SU-DHL-6 (cell line): ENCODE measurements around the gene ANO2.

Experiments used
- H2AFZ ChIP-seq: fragments of 200-600 bp; sonication (generic); 2 replicates; pipeline ENCODE4 v1.6.1; 2014; ENCODE audit warnings: low read depth, mild to moderate bottlenecking, moderate library complexity, mixed read lengths, antibody characterized with exemption, low read length; ENCODE audit not compliant: severe bottlenecking
- H3F3A ChIP-seq: fragments of 200-600 bp; shearing (Covaris generic); 2 replicates; pipeline ENCODE4 v1.6.0; 2016; ENCODE audit warnings: antibody characterized with exemption, mild to moderate bottlenecking; ENCODE audit not compliant: insufficient read depth
- H3K27ac ChIP-seq: fragments of 200-600 bp; sonication (generic); 2 replicates; pipeline ENCODE4 v1.5.1; 2016; ENCODE audit warnings: low read depth, mild to moderate bottlenecking, low read length, moderate library complexity, mixed read lengths
- H3K27me3 ChIP-seq: fragments of 200-600 bp; sonication (generic), shearing (Covaris generic); 2 replicates; pipeline ENCODE4 v1.6.0; 2014; ENCODE audit warnings: mild to moderate bottlenecking, low read length
- H3K36me3 ChIP-seq: fragments of 200-600 bp; sonication (generic); 2 replicates; pipeline ENCODE4 v1.6.1; 2014; ENCODE audit warnings: mild to moderate bottlenecking, low read length, mixed read lengths
- H3K4me2 ChIP-seq: fragments of 300-600, 200-600 bp; shearing (Covaris generic), sonication (generic); 2 replicates; pipeline ENCODE4 v1.6.0; 2014; ENCODE audit warnings: low read length, low read depth, mild to moderate bottlenecking; ENCODE audit not compliant: poor library complexity, severe bottlenecking
- H3K4me3 ChIP-seq: fragments of 200-600 bp; sonication (generic); 2 replicates; pipeline ENCODE4 v1.5.1; 2014; ENCODE audit warnings: antibody characterized with exemption, low read length, mild to moderate bottlenecking, mixed read lengths; ENCODE audit not compliant: insufficient read depth, poor library complexity, severe bottlenecking
- H3K79me2 ChIP-seq: fragments of 200-600 bp; sonication (generic); 2 replicates; pipeline ENCODE4 v1.6.1; 2014; ENCODE audit warnings: mild to moderate bottlenecking, low read length, moderate library complexity; ENCODE audit not compliant: insufficient read depth
- H3K9ac ChIP-seq: fragments of 200-600 bp; sonication (generic); 2 replicates; pipeline ENCODE4 v1.7.0; 2014; ENCODE audit warnings: mild to moderate bottlenecking, low read length
- H3K9me2 ChIP-seq: fragments of 200-600 bp; sonication (generic); replicated peaks from 2 replicates; pipeline ENCODE4 v1.6.1; 2014; ENCODE audit warnings: low read length; ENCODE audit not compliant: insufficient read depth
- H3K9me3 ChIP-seq: fragments of 200-600 bp; sonication (generic); 2 replicates; pipeline ENCODE4 v1.6.1; 2014; ENCODE audit warnings: low read length, mixed read lengths; ENCODE audit not compliant: insufficient read depth
- H4K20me1 ChIP-seq: fragments of 200-600 bp; sonication (generic); 2 replicates; pipeline ENCODE4 v1.6.1; 2014; ENCODE audit warnings: low read depth, mild to moderate bottlenecking, antibody characterized with exemption, low read length, moderate library complexity, mixed read lengths
- EZH2phosphoT487 ChIP-seq: fragments of 200-600 bp; sonication (generic), shearing (Covaris generic); conservative IDR thresholded peaks from 2 replicates; pipeline ENCODE4 v1.6.1; 2018; ENCODE audit warnings: mild to moderate bottlenecking, antibody characterized with exemption, low read length, moderate library complexity, mixed read lengths
- TF ChIP-seq, protein P1 (sequence below): fragments of 200-600 bp; sonication (generic); IDR thresholded peaks from one replicate; pipeline ENCODE4 v1.5.1; 2017; ENCODE audit warnings: antibody characterized with exemption, mild to moderate bottlenecking, low read length, moderate library complexity; ENCODE audit not compliant: insufficient read depth, poor library complexity, severe bottlenecking

Gene ANO2

DNA sequence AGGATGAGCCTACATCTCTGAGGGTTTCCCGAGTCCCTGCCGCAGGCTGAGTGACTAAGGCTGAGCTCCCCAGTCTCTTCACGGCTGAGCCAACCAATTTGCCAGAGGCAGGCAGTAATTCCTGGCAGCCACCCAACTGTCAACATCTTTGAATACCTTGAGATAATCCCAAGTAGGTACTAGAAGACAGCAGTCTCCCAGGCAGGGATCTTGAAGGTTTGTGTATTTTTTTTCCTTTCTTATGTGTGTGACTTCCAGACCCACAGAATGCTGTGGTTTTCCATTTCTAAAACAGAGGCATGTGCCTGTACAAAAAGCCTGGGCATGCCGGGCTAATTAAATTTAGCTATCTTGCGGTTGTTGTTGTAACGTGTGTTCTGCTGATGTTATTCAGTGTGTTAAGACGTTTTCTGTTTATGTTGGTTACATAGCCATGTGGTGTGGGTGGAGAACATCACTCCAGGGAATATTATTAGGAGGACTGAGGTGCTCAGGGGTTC lies 155.5 kb downstream of the ANO2 start:
- Histone ChIP-seq H3K9ac (no peak overlapping the region), H3K4me2 (no peak overlapping the region), H2AFZ (no peak overlapping the region), H3F3A (no peaks in the 10 kb centered on the region), H3K9me3 (no peaks in the 10 kb centered on the region), H3K27me3 (no peaks in the 10 kb centered on the region), H4K20me1 (no peaks in the 10 kb centered on the region), H3K36me3 (no peaks in the 10 kb centered on the region), H3K27ac (no peak overlapping the region), H3K4me3 (no peak overlapping the region), H3K79me2 (no peaks in the 10 kb centered on the region), H3K9me2 (no peaks in the 10 kb centered on the region)
- no peak for TF ChIP-seq EZH2phosphoT487
- TF ChIP-seq, protein P1, sequence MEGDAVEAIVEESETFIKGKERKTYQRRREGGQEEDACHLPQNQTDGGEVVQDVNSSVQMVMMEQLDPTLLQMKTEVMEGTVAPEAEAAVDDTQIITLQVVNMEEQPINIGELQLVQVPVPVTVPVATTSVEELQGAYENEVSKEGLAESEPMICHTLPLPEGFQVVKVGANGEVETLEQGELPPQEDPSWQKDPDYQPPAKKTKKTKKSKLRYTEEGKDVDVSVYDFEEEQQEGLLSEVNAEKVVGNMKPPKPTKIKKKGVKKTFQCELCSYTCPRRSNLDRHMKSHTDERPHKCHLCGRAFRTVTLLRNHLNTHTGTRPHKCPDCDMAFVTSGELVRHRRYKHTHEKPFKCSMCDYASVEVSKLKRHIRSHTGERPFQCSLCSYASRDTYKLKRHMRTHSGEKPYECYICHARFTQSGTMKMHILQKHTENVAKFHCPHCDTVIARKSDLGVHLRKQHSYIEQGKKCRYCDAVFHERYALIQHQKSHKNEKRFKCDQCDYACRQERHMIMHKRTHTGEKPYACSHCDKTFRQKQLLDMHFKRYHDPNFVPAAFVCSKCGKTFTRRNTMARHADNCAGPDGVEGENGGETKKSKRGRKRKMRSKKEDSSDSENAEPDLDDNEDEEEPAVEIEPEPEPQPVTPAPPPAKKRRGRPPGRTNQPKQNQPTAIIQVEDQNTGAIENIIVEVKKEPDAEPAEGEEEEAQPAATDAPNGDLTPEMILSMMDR: no peak

DNA sequence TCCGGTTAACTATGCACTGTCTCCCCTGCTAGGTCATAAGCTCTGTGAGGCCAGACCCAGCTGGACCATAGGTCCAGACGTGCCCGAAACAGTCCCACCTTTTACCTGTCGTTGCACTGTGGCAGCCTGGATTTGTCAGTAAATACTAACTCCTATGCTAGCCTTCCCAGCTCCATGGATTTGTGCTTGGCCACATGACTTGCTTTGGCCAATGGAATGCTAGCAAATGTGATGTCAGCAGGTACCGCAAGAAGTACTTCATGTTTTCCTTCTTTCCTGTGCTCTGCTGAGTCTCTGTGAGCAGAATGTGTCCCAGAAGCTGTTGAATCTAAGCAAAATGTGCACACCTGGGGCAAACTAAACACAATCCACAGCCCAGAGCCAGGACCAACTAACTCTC lies 157.2 kb downstream of the ANO2 start:
- Histone ChIP-seq H3K9me2 (no peaks in the 10 kb centered on the region; the same call in 1 of the 2 replicates), H3K27me3 (no peaks in the 10 kb centered on the region), H3K9me3 (no peaks in the 10 kb centered on the region), H2AFZ (no peak overlapping the region), H3K4me2 (no peak overlapping the region), H3K9ac (no peak overlapping the region), H3K36me3 (no peaks in the 10 kb centered on the region), H4K20me1 (no peaks in the 10 kb centered on the region), H3K4me3 (no peak overlapping the region), H3K27ac (no peak overlapping the region), H3F3A (no peaks in the 10 kb centered on the region), H3K79me2 (no peaks in the 10 kb centered on the region)
- TF ChIP-seq, protein P1: no peak
- TF ChIP-seq EZH2phosphoT487: no peak

DNA sequence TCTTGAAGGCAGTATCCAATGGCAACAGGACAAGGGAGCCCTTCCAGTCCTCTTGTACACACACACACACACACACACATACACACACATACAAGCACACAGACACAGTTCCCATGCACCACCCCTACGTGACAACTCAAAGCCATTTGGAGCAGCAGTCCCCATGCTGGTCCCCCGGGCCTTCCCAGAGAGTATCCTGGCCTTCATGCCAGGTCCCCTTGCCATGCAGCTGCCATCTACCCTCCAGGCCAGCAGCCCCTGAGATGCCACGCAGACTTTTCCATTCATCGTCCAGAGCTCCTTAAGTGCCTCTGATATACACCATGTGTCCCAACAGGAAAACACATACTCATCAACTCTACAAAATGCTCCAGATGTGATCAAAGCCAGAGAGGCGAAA lies 159.5 kb downstream of the ANO2 start:
- H3K9me2 ChIP-seq: no peaks in the 10 kb centered on the region; the same call in 1 of the 2 replicates
- H3K36me3 ChIP-seq: no peaks in the 10 kb centered on the region
- H3K4me2 ChIP-seq: no peak overlapping the region
- no peak overlapping the region for H2AFZ ChIP-seq
- H4K20me1 ChIP-seq: no peaks in the 10 kb centered on the region
- no peak overlapping the region for H3K27ac ChIP-seq
- TF ChIP-seq, protein P1: no peak
- TF ChIP-seq EZH2phosphoT487: no peak
- no peak overlapping the region for H3K9ac ChIP-seq
- H3K27me3 ChIP-seq: no peaks in the 10 kb centered on the region
- H3K4me3 ChIP-seq: no peak overlapping the region
- no peaks in the 10 kb centered on the region for H3K79me2 ChIP-seq
- no peaks in the 10 kb centered on the region for H3F3A ChIP-seq
- H3K9me3 ChIP-seq: no peaks in the 10 kb centered on the region
